ENCODE measurements around the gene R3HDM2.
"Not testable (repeated sequence)": the region's sequence is repeated elsewhere in the genome, so short reads cannot be mapped to it uniquely, and the experiment has no call there.

- not testable (repeated sequence) for TF ChIP-seq CTCF (IDR thresholded peaks at IDR 0.05; ENCODE audit: low read depth, low read length); POLR2A (IDR thresholded peaks at IDR 0.05; ENCODE audit: extremely low read depth, insufficient read length); MAX (IDR thresholded peaks at IDR 0.05; ENCODE audit: low read depth, low read length)
These were observed 28.7 kb downstream of the R3HDM2 start for GRCh38 chr12:57402156-57402555.
